Mucosa of descending colon (tissue), 3 donors: Measurements from ENCODE around the gene RERG. TPM values are rescaled to one million over a fixed set of nuclear protein-coding genes. Genes with fewer than 3 reads are reported as not detected.
A peak's percentile ranks its signal among the peaks of the same experiment; 100 is the strongest.

Experiments used
- ATAC-seq: fragments of 200-7000 bp; cut with Tn5 transposase; one replicate; pipeline ENCODE4 v1.9.1; 2020; ENCODE audit warnings: mild to moderate bottlenecking, moderate library complexity
- DNase-seq, 3 donors: peaks; one replicate each; pipeline ENCODE4 v3.0.0-alpha.2; 2020
- H3K36me3 ChIP-seq: fragments of 200-600 bp; one replicate; pipeline ENCODE4 v1.8.0; 2021; ENCODE audit warnings: low read depth, mild to moderate bottlenecking
- H3K4me1 ChIP-seq: fragments of 200-600 bp; one replicate; pipeline ENCODE4 v1.8.0; 2021; ENCODE audit warnings: low read depth, mild to moderate bottlenecking
- H3K4me3 ChIP-seq: fragments of 200-600 bp; one replicate; pipeline ENCODE4 v1.8.0; 2021; ENCODE audit warnings: mild to moderate bottlenecking
- H3K9me3 ChIP-seq: fragments of 200-600 bp; one replicate; pipeline ENCODE4 v1.8.0; 2021; ENCODE audit warnings: mild to moderate bottlenecking
- intact Hi-C, 2 donors: fragments of 100-400 bp; cut with DNase I in 1 of 2; cut with micrococcal nuclease in 1 of 2; formaldehyde crosslinking; loops; one replicate each; pipeline versions ENCODE4 v1.11.0 to v1.11.1; 2022; cut with DNase I, micrococcal nuclease
- total RNA-seq, 3 donors: library from RNA; stranded (reverse); fragmentation: NEBNext Ultra II Directional in 2 of 3; extraction: Animal tissue kit (Norgen Biotek cat#: 25700) in 2 of 3; gene quantifications; one replicate each; pipeline versions ENCODE4 v1.2.1 to v1.2.4, GENCODE V29; 2021 to 2023
- TF ChIP-seq, protein P1 (sequence below): fragments of 200-600 bp; IDR thresholded peaks from one replicate; pipeline ENCODE4 v1.8.0; 2022; ENCODE audit warnings: antibody characterized with exemption, mild to moderate bottlenecking
- donor health status: DM: no; HTN: no; CAD: no; lungs with moderate emphysema.
- donor health status: DM: no; HTN: no; CAD: no.
- donor health status: DM: no; HTN: yes; CAD: no.

The RERG gene
- total RNA-seq, 3 donors from 2014 or later: 1.4 to 31.6 (median 5.2) TPM

DNA sequence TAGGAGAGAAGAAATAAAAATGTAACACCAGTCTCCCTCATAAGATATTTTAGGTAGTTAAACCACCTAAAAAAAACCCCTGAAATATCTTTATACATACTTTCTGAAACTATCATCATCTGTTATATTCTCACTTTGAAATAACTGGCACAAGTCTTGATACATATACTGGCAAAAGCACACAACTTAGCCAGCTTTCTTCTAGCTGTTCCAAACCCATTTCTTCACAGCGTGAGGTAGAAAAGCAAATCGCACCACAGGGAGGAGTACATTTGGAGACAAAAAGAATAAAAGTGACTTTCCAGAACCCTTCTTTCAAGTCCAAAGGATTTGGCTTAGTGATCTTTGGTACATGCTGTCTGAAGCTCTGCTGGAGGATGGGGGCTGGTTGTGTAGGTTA, 78.5 kb downstream of the RERG start:
- H3K36me3 ChIP-seq: no peaks in the 10 kb centered on the region
- intact Hi-C loops: no loop called here
- DNase-seq: no peak
- ATAC-seq: no peak
- no peak overlapping the region for H3K4me3 ChIP-seq
- H3K9me3 ChIP-seq: no peaks in the 10 kb centered on the region
- H3K4me1 ChIP-seq: no peaks in the 10 kb centered on the region
- TF ChIP-seq, protein P1, sequence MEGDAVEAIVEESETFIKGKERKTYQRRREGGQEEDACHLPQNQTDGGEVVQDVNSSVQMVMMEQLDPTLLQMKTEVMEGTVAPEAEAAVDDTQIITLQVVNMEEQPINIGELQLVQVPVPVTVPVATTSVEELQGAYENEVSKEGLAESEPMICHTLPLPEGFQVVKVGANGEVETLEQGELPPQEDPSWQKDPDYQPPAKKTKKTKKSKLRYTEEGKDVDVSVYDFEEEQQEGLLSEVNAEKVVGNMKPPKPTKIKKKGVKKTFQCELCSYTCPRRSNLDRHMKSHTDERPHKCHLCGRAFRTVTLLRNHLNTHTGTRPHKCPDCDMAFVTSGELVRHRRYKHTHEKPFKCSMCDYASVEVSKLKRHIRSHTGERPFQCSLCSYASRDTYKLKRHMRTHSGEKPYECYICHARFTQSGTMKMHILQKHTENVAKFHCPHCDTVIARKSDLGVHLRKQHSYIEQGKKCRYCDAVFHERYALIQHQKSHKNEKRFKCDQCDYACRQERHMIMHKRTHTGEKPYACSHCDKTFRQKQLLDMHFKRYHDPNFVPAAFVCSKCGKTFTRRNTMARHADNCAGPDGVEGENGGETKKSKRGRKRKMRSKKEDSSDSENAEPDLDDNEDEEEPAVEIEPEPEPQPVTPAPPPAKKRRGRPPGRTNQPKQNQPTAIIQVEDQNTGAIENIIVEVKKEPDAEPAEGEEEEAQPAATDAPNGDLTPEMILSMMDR: no peak

DNA sequence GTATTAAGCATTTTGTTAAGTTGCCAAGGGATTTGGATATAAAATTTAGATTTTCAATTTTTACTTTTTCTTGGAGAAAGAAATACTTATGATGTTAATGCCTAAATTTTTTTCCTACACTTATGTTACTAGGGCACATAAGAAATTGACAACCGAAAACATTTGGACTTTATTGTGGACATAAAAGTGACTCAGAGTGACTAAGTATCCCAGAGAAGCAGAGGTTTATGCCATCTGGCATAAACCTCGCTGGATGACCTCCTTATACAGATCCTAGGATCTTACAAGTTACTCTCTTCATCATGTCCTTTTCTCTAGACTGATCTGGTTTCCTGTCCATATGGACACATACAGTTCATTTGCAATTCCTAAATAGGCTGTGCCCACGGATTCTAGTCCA, 89.8 kb downstream of the RERG start:
- TF ChIP-seq, protein P1: no peak
- intact Hi-C loops: no loop called here
- DNase-seq (no peak), ATAC-seq (peak; percentile 34)
- H3K9me3 ChIP-seq: no peaks in the 10 kb centered on the region
- no peak overlapping the region for H3K4me3 ChIP-seq
- H3K4me1 ChIP-seq: no peaks in the 10 kb centered on the region
- no peaks in the 10 kb centered on the region for H3K36me3 ChIP-seq

DNA sequence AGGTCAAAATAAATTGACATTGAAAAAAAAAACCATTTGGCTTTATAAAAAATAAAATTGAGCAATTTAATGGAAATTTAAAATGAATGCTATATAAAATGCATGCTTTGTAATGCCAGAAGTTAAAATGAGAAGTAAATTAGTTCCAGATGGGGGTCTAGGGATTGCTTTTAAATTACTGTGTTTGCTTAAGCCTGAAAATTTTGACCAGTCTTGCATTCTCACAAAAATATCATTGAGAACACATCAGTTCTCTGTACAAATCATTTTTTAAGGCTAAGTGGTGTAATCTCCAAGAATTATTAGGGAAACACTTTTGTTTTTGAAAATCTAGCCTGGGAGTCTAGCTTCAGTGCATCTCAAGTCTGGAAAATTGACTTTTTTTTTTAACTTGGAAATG, 90.7 kb downstream of the RERG start:
- intact Hi-C loops: no loop called here

DNA sequence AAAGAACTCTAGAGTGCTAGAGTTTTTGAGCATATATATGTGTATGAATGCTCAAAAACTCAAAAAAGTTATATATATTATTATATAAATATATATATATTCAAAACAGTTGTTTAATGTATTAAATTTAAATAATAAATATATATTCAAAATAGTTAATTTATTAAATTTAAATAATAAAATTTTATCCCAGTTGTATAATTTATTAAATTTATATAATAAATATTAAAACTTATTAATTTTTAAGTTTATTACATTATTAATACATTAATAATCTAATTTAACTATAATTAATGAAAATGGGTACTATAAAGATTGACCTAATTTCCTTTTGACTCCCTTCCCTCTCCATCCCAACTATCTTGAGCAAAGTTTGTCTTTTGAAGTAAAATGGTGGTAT, 97.8 kb downstream of the RERG start:
- DNase-seq (no peak), ATAC-seq (no peak)
- Histone ChIP-seq H3K36me3 (no peaks in the 10 kb centered on the region), H3K9me3 (no peaks in the 10 kb centered on the region), H3K4me3 (no peak overlapping the region), H3K4me1 (no peaks in the 10 kb centered on the region)
- intact Hi-C loops: no loop called here
- TF ChIP-seq, protein P1: no peak

More for the DNA sequence above, 90.7 kb downstream of the RERG start:
- Histone ChIP-seq H3K36me3 (no peaks in the 10 kb centered on the region), H3K4me3 (no peak overlapping the region), H3K9me3 (no peaks in the 10 kb centered on the region), H3K4me1 (no peaks in the 10 kb centered on the region)
- no peak for DNase-seq
- ATAC-seq: no peak
- TF ChIP-seq, protein P1: no peak

DNA sequence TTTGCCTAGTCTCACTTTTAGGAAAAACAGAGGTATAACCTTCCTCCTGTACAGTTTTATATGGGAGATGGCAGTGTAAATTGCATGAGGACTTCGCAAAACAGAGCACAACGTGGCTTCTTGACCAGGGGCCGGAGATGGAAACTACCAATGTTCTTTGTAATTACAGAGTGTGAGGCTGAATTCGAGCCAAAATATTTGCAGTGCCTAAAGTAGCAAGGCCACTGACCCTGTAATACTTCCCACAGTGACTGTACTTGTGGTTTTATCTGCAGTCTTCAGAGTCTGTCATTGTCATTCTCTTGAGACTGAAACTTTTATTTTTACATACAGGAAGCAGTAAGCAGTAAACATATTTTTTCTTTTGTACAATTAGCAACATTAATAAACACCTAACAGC, 98.9 kb downstream of the RERG start:
- ATAC-seq: no peak
- no peaks in the 10 kb centered on the region for H3K9me3 ChIP-seq
- no peaks in the 10 kb centered on the region for H3K36me3 ChIP-seq
- no peak for DNase-seq
- TF ChIP-seq, protein P1: no peak
- intact Hi-C loops: no loop called here
- no peaks in the 10 kb centered on the region for H3K4me1 ChIP-seq
- H3K4me3 ChIP-seq: no peak overlapping the region

DNA sequence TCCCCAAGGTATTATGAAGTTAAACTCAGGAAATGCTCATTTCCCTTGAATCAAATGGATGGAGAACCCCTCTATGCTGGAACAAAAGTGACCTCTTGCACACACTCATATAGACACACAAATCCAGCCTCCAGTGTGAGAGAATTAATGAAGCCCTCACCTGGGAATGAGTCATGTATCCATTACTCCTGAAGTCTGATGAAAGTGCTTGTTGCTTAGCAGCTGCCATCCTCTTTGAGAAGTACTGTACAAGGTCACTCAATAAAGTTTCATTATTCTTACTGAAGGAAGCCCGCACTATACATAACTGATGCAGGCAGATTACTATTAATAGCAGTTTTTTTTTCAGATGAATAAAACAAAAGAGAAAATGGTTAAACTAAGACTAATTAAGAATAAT, 102.3 kb downstream of the RERG start:
- intact Hi-C loops: no loop called here
- ATAC-seq: no peak
- H3K9me3 ChIP-seq: no peaks in the 10 kb centered on the region
- TF ChIP-seq, protein P1: no peak
- H3K4me1 ChIP-seq: no peaks in the 10 kb centered on the region
- H3K36me3 ChIP-seq: no peaks in the 10 kb centered on the region
- DNase-seq: no peak
- H3K4me3 ChIP-seq: no peak overlapping the region
